ENCODE data around the gene MPG. TPM values are rescaled to one million over a fixed set of nuclear protein-coding genes. Genes with fewer than 3 reads are reported as not detected.

Gene MPG
- total and polyA plus RNA-seq, 2 of the 8 experiments (the other 6 are each of a cell fraction or from before 2014, with no cell fraction given): 37.6 to 83.7 TPM

DNA sequence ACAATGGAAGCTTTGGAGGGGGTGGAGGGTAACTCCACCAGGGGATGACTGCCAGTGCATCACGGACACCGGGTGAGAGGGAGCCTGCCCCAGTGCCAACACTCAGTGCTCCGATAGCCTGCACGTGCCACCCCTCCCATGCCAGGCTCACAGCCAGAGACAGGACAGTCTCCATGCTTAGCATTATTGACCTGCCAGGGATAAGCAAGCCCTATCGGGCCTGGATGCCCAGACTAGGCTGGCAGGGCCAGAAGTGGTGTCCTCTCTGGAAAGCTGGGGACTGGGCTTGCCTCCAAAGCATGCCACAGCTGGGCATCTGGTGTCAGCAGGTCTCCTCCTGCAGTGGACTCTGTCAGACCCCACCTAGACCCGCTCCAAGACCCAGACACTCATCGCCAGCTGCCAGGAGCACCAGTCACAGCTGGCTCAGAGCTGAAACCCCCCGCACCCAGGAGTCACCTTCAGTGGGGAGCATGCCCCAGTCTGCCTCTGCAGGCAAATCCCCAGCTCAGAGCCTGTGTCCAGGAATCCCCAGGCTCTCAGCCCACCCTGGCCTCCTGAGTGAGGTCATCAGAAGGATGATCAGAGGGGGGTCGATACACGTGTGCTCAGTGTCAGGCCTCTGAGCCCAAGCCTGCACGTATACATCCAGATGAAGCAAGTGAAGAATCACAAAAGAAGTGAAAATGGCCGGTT, 3.8 kb upstream of the MPG start (continued):
- TF ChIP-seq CBX5 (IDR thresholded peaks at IDR 0.05; ENCODE audit: low read depth, low read length): no peak
- TF ChIP-seq TEAD4 (IDR thresholded peaks at IDR 0.05; ENCODE audit: low read depth, low read length): no peak

All from H1 (cell line).